ENCODE data around the gene MYEOV. TPM values are rescaled to one million over a fixed set of nuclear protein-coding genes. Genes with fewer than 3 reads are reported as not detected.

MYEOV gene
- total and polyA plus RNA-seq, 10 of the 15 experiments (the other 5 are each of a cell fraction or from before 2014, with no cell fraction given): 0.05 to 0.40 (median 0.26) TPM; not detected in 3

DNA sequence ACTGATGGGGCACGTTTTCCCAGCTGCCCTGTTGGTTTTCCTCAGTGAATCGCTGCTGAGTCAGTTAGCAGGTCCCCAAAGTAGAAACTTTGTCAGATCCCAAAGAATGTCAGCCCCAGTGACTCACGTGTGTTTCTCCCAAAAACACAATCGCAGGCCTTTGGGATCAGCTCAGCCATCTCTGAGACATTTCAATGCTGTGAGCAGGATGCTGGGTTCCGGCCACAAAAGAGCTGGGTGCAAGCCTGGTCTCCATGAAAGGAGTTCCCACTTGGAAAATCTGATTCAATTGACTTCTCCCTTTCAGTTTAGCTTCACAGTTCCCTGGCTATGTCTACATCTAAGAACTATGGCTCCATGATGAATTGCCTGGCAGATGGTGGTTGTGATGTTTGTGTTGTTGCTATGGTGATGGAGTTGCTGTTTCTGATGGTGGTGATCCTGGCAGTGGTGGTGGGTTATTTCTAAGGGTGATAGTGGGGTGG lies 28.0 kb downstream of the MYEOV start:
- H3K27me3 ChIP-seq (replicated peaks in 1 of 2; ENCODE audit: control insufficient read depth in 2 of 2, insufficient read depth in 2 of 2, low read length in 1 of 2): no peaks in the 10 kb centered on the region
- no peak overlapping the region for H3K4me2 ChIP-seq (ENCODE audit: control insufficient read depth, insufficient read depth)
- intact Hi-C loops (cut with micrococcal nuclease; ENCODE audit: unreplicated experiment): no loop called here
- H2AFZ ChIP-seq (ENCODE audit: control insufficient read depth, low read depth, low read length): no peak overlapping the region
- H3K79me2 ChIP-seq (ENCODE audit: control insufficient read depth, insufficient read depth, low read length): no peaks in the 10 kb centered on the region
- H3K36me3 ChIP-seq (ENCODE audit: control insufficient read depth in 2 of 2, insufficient read depth in 2 of 2, low read length in 1 of 2): no peaks in the 10 kb centered on the region
- in situ Hi-C loops (cut with MboI): no loop called here
- 37% methylated on average over 5 of the region's 5 CpGs for WGBS (ENCODE audit: insufficient coverage, insufficient replicate concordance, low lambda C conversion rate, missing lambda C conversion rate)
- POLR2A ChIA-PET: no interaction called here
- FAIRE-seq: no peak
- H3K4me1 ChIP-seq (ENCODE audit: control insufficient read depth, insufficient read depth, low read length): no peaks in the 10 kb centered on the region
- CTCF ChIA-PET: interaction anchor here (1.7 kb wide), 1 partner anchor 10 kb away, joined by 4 read pairs; no protein-coding TSS in a partner anchor
- H4K20me1 ChIP-seq (ENCODE audit: control insufficient read depth, insufficient read depth): no peaks in the 10 kb centered on the region
- no peak for DNase-seq (ENCODE audit: low read depth, low spot score)
- no peak overlapping the region for H3K27ac ChIP-seq (ENCODE audit: control insufficient read depth, insufficient read depth)
- no peak for ATAC-seq
- RAD21 ChIA-PET (ENCODE audit: unreplicated experiment): no interaction called here
- TF ChIP-seq BMI1 (IDR thresholded peaks at IDR 0.05; ENCODE audit: borderline replicate concordance) (0 out of 2 replicates have a peak, but pooled peaks have one; percentile 41), FOXM1 (IDR thresholded peaks at IDR 0.05; ENCODE audit: low read depth, low read length) (no peak)
- BruUV-seq (replicated peaks): no TSS peak
- H3K4me3 ChIP-seq: no peak overlapping the region
- SMC1A ChIA-PET (ENCODE audit: uncharacterized antibody, unreplicated experiment): interaction anchor here (0.6 kb wide), 1 partner anchor 9 kb away, joined by 3 read pairs; no protein-coding TSS in a partner anchor
- H3K9ac ChIP-seq (ENCODE audit: control insufficient read depth, insufficient read depth, low read length): no peak overlapping the region
- H3K9me3 ChIP-seq (replicated peaks; ENCODE audit: control insufficient read depth, insufficient read depth, low read length): no peaks in the 10 kb centered on the region; the same call in 2 of the 3 replicates

DNA sequence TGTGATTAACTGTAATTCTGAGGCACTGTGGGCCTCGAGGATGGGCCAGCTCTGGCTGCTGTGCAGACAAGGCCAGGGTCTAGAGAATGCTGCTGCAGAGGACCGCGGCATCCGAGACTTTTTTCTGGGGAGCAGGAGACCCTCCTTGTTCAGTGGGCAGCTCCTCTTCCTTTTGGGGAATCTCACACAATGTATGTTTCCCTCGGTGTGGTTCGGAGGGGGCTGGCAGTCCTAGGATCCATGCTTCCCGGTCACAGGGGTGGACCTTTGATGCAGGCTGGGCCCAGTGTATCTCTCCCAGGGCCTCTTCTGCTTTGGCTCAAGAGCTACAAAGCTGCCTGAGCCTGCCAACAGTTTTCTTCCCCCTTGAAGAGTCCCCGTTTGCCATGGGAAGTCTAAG lies 31.5 kb downstream of the MYEOV start:
- Histone ChIP-seq H3K4me1 (ENCODE audit: control insufficient read depth, insufficient read depth, low read length) (no peaks in the 10 kb centered on the region), H3K36me3 (ENCODE audit: control insufficient read depth in 2 of 2, insufficient read depth in 2 of 2, low read length in 1 of 2) (no peaks in the 10 kb centered on the region), H3K79me2 (ENCODE audit: control insufficient read depth, insufficient read depth, low read length) (no peaks in the 10 kb centered on the region), H2AFZ (ENCODE audit: control insufficient read depth, low read depth, low read length) (no peak overlapping the region), H3K27ac (ENCODE audit: control insufficient read depth, insufficient read depth) (no peak overlapping the region), H3K9ac (ENCODE audit: control insufficient read depth, insufficient read depth, low read length) (no peak overlapping the region), H3K4me3 (no peak overlapping the region), H3K4me2 (ENCODE audit: control insufficient read depth, insufficient read depth) (no peak overlapping the region), H3K27me3 (replicated peaks in 1 of 2; ENCODE audit: control insufficient read depth in 2 of 2, insufficient read depth in 2 of 2, low read length in 1 of 2) (no peaks in the 10 kb centered on the region), H3K9me3 (replicated peaks; ENCODE audit: control insufficient read depth, insufficient read depth, low read length) (no peaks in the 10 kb centered on the region; the same call in 1 of the 3 replicates), H4K20me1 (ENCODE audit: control insufficient read depth, insufficient read depth) (no peaks in the 10 kb centered on the region)
- DNase-seq (ENCODE audit: low read depth, low spot score): no peak
- ATAC-seq: no peak
- RAD21 ChIA-PET (ENCODE audit: unreplicated experiment): no interaction called here
- intact Hi-C loops (cut with micrococcal nuclease; ENCODE audit: unreplicated experiment): no loop called here
- POLR2A ChIA-PET: no interaction called here
- 76% methylated on average over 8 of the region's 8 CpGs for WGBS (ENCODE audit: insufficient coverage, insufficient replicate concordance, low lambda C conversion rate, missing lambda C conversion rate)
- no TSS peak for BruUV-seq (replicated peaks)
- in situ Hi-C loops (cut with MboI): no loop called here
- FAIRE-seq: no peak
- SMC1A ChIA-PET (ENCODE audit: uncharacterized antibody, unreplicated experiment): no interaction called here
- CTCF ChIA-PET: no interaction called here
- TF ChIP-seq, protein P1, sequence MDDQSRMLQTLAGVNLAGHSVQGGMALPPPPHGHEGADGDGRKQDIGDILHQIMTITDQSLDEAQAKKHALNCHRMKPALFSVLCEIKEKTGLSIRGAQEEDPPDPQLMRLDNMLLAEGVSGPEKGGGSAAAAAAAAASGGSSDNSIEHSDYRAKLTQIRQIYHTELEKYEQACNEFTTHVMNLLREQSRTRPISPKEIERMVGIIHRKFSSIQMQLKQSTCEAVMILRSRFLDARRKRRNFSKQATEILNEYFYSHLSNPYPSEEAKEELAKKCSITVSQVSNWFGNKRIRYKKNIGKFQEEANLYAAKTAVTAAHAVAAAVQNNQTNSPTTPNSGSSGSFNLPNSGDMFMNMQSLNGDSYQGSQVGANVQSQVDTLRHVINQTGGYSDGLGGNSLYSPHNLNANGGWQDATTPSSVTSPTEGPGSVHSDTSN (IDR thresholded peaks at IDR 0.05; ENCODE audit: insufficient replicate concordance, low read depth, low read length): no peak
- TF ChIP-seq, protein P2, sequence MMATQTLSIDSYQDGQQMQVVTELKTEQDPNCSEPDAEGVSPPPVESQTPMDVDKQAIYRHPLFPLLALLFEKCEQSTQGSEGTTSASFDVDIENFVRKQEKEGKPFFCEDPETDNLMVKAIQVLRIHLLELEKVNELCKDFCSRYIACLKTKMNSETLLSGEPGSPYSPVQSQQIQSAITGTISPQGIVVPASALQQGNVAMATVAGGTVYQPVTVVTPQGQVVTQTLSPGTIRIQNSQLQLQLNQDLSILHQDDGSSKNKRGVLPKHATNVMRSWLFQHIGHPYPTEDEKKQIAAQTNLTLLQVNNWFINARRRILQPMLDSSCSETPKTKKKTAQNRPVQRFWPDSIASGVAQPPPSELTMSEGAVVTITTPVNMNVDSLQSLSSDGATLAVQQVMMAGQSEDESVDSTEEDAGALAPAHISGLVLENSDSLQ (IDR thresholded peaks at IDR 0.05): no peak
- TF ChIP-seq LARP7 (IDR thresholded peaks at IDR 0.05) (no peak), RBBP5 (conservative IDR thresholded peaks at IDR 0.05) (no peak), ZSCAN29 (IDR thresholded peaks at IDR 0.05) (no peak), ZNF274 (IDR thresholded peaks at IDR 0.05; ENCODE audit: insufficient read depth, insufficient read length) (no peak), MXI1 (IDR thresholded peaks at IDR 0.05; ENCODE audit: low read depth, low read length) (no peak)
- TF ChIP-seq, protein P3, sequence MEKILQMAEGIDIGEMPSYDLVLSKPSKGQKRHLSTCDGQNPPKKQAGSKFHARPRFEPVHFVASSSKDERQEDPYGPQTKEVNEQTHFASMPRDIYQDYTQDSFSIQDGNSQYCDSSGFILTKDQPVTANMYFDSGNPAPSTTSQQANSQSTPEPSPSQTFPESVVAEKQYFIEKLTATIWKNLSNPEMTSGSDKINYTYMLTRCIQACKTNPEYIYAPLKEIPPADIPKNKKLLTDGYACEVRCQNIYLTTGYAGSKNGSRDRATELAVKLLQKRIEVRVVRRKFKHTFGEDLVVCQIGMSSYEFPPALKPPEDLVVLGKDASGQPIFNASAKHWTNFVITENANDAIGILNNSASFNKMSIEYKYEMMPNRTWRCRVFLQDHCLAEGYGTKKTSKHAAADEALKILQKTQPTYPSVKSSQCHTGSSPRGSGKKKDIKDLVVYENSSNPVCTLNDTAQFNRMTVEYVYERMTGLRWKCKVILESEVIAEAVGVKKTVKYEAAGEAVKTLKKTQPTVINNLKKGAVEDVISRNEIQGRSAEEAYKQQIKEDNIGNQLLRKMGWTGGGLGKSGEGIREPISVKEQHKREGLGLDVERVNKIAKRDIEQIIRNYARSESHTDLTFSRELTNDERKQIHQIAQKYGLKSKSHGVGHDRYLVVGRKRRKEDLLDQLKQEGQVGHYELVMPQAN (conservative IDR thresholded peaks at IDR 0.05): no peak
- TF ChIP-seq, protein P4, sequence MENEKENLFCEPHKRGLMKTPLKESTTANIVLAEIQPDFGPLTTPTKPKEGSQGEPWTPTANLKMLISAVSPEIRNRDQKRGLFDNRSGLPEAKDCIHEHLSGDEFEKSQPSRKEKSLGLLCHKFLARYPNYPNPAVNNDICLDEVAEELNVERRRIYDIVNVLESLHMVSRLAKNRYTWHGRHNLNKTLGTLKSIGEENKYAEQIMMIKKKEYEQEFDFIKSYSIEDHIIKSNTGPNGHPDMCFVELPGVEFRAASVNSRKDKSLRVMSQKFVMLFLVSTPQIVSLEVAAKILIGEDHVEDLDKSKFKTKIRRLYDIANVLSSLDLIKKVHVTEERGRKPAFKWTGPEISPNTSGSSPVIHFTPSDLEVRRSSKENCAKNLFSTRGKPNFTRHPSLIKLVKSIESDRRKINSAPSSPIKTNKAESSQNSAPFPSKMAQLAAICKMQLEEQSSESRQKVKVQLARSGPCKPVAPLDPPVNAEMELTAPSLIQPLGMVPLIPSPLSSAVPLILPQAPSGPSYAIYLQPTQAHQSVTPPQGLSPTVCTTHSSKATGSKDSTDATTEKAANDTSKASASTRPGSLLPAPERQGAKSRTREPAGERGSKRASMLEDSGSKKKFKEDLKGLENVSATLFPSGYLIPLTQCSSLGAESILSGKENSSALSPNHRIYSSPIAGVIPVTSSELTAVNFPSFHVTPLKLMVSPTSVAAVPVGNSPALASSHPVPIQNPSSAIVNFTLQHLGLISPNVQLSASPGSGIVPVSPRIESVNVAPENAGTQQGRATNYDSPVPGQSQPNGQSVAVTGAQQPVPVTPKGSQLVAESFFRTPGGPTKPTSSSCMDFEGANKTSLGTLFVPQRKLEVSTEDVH (IDR thresholded peaks at IDR 0.05; ENCODE audit: low read depth, partially characterized antibody): no peak
